Fibroblast of skin of abdomen (primary cell): ENCODE data around the gene DMKN.

Experiments used
- DNase-seq: peaks from one replicate; pipeline ENCODE4 v3.0.0-alpha.2; 2013

DMKN gene

GRCh38 chr19:35549174-35549788 lies 35.8 kb upstream of the DMKN start:
- DNase-seq: peak; percentile 66

GRCh38 chr19:35546532-35546931 lies 33.1 kb upstream of the DMKN start:
- no peak for DNase-seq

DNA sequence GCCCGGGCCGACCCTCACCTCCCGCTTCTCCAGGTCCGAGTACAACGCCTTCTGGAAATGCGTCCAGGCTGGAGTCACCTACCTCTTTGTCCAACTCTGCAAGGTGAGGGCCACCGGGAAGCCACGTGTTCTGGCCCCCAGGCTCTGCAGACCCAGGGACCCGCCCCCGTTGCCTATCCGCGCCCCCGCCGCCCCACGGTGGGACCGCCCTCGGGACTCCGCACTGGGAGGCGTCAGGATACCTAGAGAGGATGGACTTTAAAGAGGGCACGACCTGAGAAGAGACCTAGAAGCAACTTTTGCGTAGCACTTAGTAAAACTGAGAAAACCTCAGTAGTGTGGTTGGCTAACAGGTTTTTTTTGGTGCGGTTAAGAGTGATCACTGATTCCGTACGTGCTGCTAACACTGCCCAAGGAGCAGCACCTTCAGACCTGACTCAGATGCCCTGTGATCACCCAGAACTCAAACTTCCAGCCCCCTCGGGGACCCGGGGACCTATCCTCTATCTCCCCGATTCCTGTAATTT lies 32.5 kb upstream of the DMKN start:
- DNase-seq: peak; percentile 14

DNA sequence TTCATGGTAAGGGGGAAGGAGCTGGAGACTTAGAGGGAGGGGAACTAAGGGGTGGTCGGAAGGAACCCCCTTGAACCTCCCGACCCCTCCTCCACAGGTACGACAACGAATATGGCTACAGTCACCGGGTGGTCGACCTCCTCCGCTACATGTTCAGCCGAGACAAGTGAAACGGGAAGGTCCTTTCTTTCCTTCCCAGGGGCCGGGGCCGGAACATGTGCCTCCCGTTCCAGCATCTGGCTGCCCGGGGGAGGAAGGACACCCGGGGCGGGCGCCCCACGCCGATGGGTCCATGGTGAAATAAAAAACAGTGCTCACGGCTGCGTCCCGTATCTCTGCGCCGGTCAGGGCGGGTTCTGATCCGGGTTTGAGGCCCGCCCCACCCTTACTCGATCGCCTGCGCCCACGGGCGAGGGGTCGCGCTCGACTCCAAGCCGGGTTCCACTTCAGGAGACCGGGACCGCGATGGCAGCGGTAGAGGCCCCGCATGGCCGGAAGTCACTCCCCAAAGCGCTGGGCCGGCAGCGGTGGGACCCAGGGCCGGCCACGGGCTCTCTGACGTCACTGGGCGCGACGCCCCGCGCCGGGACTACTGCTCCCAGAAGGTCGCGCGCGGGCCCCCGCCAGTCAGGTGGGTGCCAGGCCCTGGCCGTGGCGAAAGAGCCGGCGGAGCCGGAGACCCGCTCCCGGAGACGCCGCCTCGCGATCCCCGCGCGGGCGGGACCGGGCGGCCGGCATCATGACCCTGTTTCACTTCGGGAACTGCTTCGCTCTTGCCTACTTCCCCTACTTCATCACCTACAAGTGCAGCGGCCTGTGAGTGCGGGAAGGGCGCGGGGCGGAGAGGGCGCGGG lies 31.8 kb upstream of the DMKN start, which contains the start of gene TMEM147:
TSS of gene TMEM147 (plus strand) at position 626 of the 854 bp plus-strand sequence. CDS start at position 740, 114 bp downstream.
- DNase-seq: peak; percentile 87

DNA sequence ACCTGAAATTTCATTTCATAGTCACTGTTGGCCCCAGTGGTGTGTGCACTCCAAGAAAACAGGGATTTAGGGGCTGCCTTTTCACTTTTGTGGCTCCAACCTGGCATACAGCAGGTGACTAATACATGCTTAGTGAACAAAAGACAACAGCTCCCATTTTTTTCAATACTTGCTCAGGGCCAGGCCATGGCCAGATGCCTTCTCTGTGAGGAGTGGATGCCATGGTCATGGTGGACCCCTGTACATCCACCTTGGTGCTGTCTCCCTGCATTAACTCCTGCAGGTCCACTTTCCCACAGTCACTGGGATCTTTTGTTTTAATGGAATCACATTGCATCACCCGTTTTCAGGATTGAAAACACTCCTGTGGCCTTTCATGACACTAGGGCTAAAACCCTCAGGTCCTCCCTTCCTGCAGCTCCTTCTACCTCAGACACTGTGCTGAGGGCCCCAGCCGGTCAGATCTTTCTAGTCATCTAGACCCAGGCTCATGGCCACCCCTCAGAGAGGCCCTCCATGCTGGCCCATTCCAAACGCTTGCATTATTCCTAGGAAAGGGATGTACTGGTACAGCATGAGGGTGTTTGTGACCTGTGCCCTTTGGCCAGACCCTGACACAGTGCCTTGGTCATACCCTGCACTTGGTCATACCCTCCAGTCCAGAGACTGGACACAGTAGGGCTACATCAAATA lies 30.8 kb upstream of the DMKN start:
- DNase-seq: no peak

- DNase-seq: no peak
These were observed 30.0 kb upstream of the DMKN start for GRCh38 chr19:35543280-35544109.

GRCh38 chr19:35542209-35542608 lies 28.8 kb upstream of the DMKN start:
- no peak for DNase-seq

GRCh38 chr19:35540356-35540927 lies 27.0 kb upstream of the DMKN start:
- DNase-seq: no peak

DNA sequence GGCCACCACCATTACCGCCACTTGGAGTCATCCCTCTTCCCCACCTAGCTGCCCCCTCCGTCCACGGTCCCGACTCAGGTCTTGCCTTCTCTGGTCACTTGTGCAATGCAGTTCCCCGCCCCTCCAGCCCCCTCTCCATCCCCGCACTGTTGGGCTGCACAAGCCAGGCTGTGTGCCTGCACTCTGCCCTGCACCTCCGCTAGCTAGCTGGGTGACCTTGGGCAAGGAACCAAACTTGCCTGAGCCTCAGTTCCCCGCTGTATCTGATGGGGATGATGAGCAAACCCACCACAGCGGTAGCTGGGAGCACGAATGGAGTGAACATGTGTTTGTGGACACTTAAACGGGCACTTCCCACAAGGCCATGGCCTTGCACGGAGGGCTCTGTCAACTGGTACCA lies 26.4 kb upstream of the DMKN start:
- DNase-seq: no peak

GRCh38 chr19:35539314-35539713 lies 25.9 kb upstream of the DMKN start:
- DNase-seq: no peak

DNA sequence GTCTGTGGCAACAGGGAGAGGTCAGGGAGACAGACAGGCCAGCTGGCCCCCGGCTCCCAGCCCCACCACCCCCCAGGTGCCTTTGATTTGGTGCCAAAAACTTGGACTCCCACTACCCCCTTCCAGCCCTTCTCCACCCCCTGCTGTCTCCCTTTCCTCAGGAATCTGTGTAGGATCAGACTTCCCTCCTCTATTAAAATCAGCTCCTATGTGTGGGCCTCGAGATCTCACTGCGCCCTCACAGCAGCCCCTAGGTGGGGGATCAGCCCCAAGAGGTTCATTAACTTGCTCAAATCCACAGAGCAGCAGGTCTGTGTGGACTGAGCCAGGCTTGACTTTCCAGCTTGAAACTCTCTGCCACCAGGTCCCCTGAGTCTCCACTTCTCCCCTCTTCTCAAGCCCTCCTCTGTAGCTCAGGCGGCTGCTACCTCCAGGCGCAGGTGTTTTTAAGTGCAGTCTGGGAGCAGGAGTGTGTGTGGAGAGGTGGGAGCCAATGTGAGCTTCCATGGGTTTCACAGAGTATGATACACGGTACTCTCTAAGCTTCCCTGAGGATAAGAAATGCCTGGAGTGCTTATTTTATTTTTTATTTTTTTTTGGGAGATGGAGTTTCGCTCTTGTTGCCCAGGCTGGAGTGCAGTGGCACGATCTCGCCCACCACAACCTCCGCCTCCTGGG lies 21.5 kb upstream of the DMKN start:
- DNase-seq: no peak

GRCh38 chr19:35533822-35534392 lies 20.5 kb upstream of the DMKN start:
- DNase-seq: peak; percentile 19

DNA sequence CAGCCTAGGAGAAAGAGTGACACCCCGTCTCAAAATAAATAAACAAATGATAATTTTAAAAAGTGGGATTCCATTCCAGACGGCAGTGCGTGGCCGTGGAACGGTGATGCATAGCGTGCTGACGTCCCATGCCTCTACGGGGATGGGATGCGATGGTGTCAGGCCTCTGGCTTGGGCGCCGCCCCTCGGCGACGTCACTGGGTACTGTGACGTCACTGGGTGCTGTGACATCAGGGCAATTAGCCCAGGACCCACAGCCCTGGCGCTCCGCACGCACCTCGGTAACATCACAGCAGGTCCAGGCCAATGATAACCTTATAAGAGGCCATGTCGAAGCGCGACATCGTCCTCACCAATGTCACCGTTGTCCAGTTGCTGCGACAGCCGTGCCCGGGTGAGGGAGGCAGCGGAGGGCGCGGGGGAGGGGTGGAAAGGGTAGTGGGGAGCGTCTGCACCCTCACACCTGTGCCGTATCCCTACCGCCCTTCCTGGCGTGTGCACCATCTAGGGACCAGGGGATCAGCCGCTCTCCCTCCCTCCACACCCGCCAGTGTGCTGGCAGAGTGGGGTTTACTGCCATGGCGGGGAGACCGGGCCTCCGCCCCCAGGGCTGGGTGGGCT lies 19.9 kb upstream of the DMKN start, which contains the start of gene GAPDHS:
TSS of gene GAPDHS (plus strand) at position 256 of the 621 bp plus-strand sequence. CDS start at position 328, 72 bp downstream.
- no peak for DNase-seq

DNA sequence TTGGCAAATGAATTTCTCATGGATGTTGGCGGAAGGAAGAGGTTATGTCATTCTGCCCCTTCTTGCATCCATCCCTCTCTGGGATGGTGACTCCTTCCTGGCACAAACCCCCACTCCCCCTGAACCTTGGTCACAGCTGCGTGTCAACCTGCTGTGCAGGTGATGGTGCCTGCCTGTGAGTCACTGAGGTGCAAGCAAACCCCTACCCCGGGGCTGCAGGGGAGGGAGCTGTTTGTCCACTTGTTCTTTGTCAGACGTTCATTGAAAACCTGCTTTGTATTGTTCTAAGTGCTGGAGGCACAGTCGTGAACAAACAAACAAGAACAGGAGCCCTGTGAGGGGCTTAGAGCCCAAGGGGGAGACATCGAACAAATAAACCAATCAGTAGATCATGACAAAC lies 17.8 kb upstream of the DMKN start:
- DNase-seq: no peak

- no peak for DNase-seq
These were observed 16.1 kb upstream of the DMKN start for GRCh38 chr19:35529241-35530218.

GRCh38 chr19:35528218-35529038 lies 15.0 kb upstream of the DMKN start, which contains the start of gene SBSN:
TSS of gene SBSN (minus strand) at chr19:35528311. CDS start at chr19:35528281, 30 bp downstream.
- DNase-seq: peak; percentile 61

GRCh38 chr19:35525873-35526272 lies 12.4 kb upstream of the DMKN start:
- DNase-seq: no peak
